ENCODE results near the gene FXYD1.
A peak's percentile ranks its signal among the peaks of the same experiment; 100 is the strongest.
"Not testable (repeated sequence)": the region's sequence is repeated elsewhere in the genome, so short reads cannot be mapped to it uniquely, and the experiment has no call there.

The FXYD1 gene

DNA sequence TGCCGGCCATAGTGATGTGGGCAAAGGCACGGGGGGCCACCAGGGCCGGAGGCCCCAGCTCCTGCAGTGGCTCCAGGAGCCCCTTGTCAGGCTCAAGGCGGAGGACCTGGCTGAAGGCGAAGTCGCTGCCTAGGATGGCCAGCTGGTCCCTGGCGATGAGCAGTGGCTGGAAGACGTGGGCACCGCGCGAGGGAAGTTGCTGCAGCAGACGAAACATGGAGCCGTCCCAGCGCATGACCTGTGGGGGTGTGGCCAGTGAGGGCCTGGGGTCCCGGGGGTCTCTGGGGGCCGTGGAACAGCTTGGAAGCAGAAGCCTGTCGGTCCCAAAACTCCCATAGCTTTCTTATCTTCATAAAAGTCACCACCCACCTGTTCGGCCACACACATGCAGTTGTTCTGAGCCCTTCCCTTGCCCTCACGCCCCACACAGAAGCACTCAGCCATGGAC is 13.3 kb upstream of the FXYD1 start:
- no peak for DNase-seq (ENCODE audit: low spot score)

GRCh38 chr19:35125749-35126623 is 12.6 kb upstream of the FXYD1 start:
- DNase-seq (ENCODE audit: low spot score), result no peak

DNA sequence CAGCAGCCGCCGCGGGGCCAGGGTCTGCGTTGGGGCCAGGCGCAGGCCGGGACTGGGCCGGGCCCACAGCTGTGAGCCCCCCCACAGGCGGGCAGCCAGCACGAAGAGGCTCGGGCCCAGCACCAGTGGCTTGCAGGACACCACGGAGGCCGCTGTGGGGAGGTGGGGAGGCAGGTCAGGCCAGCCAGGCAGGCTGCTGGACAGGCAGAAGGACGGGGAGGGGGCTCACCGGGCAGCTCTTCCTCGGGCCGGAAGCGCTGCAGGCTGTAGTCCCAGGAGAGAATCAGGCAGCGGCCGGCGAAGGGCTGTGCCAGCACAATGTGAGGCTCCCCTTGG is 12.0 kb upstream of the FXYD1 start:
- DNase-seq (ENCODE audit: low spot score), result no peak

GRCh38 chr19:35127871-35128270 is 10.8 kb upstream of the FXYD1 start:
- DNase-seq (ENCODE audit: low spot score), result no peak

- DNase-seq (ENCODE audit: low spot score), result no peak
Observed at GRCh38 chr19:35128398-35129057, 10.1 kb upstream of the FXYD1 start.

GRCh38 chr19:35129724-35130274 is 8.8 kb upstream of the FXYD1 start:
- DNase-seq (ENCODE audit: low spot score), result not testable (repeated sequence)

- DNase-seq (ENCODE audit: low spot score), result no peak
Observed at GRCh38 chr19:35130761-35131720, 7.6 kb upstream of the FXYD1 start.

GRCh38 chr19:35132254-35132653 is 6.4 kb upstream of the FXYD1 start:
- DNase-seq (ENCODE audit: low spot score), result no peak

- DNase-seq (ENCODE audit: low spot score), result no peak
Observed at GRCh38 chr19:35133826-35134225, 4.8 kb upstream of the FXYD1 start.

DNA sequence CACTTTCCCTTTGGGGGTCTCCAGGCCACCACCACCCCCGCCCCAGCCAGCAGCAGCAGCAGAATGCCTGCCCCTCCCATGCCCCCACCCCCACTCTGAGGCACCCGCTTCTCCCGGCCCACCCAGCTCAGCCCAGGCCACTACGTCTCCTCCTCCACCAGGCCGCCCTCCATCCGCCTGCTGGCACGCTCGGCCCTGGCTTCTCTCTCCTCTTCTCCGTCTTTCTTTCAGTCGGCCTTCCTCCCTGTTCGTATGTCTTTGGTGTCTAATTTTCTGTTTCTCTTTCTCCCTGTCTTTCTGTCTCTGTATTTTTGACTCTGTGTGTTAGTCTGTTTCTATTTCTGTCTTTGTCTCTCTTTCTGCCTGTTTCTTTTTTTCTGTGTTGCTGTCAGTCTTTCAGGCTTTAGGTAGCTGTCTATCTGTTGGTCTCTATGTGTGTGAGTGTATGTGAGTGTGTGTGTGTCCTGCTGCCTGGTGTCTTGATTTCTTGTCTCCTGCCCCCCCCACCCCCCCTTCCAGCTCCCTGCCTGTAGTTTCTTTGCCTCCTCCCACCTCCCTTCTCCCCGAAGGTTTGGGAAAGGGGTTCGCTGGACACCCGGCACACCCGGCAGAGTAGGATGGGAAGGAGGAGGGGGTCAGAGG is 3.9 kb upstream of the FXYD1 start, which contains the start of gene LGI4:
LGI4 (minus strand) TSS at position 459 of the 642 bp plus-strand sequence; CDS start at position 80, 379 bp downstream.
- no peak for DNase-seq (ENCODE audit: low spot score)

DNA sequence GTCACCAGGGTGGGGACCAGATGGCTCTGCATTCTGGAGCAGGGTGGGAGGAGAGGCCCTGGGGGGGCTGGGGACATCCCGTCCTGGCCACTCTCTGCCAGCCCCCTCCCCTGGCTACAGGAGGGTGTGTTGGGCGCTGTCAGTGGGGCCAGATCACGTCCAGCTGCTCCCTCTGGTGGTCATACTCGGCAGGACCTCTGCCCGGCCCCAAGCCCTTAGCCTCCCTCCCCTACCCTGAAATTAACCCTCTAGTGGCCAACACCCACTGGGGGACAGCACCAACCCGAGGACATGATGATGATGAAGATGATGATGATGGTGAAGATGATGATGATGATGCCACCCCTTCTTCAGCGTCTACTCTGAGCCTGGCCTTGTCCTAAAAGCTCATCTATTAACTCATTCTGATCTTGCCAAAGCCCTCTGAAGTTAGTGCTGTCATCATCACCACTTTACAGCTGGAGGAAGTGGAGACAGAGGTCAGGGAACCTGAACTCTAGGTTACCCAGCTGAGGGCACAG is 3.2 kb upstream of the FXYD1 start:
- DNase-seq (ENCODE audit: low spot score), result peak; percentile 99

GRCh38 chr19:35136231-35136630 is 2.4 kb upstream of the FXYD1 start:
- DNase-seq (ENCODE audit: low spot score), result no peak

DNA sequence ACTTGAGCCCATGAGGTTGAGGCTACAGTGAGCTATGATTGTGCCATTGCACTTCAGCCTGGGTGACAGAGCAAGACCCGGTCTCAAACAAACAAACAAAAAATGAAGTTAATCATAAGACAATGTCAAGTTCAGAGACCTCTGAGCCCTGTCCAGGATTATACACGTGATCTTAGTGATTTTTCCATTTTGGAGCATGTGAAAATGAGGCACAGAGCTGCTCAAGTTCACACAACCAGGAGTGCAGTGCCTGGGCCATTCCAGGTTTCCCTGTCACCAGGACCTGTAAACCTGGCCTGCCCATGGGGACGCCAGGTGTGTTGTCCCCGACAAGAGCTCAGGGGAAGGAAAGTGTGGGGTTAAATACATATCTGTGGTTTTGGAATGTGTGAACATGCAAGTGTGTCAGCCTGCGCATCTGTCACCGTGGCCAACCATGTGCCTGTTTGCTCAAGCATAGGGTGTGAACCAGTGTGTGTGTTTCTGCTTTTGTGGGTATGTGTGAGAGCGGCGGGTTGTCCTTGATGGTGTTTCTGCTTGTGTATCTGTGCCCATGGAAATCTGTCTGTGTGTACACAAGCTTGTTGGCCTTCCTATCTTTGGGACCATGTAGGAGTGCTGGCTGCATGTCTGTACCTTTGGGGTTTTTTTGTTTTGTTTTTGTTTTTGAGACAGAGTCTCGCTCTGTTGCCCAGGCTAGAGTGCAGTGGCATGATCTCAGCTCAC is 1.5 kb upstream of the FXYD1 start:
- no peak for DNase-seq (ENCODE audit: low spot score)

DNA sequence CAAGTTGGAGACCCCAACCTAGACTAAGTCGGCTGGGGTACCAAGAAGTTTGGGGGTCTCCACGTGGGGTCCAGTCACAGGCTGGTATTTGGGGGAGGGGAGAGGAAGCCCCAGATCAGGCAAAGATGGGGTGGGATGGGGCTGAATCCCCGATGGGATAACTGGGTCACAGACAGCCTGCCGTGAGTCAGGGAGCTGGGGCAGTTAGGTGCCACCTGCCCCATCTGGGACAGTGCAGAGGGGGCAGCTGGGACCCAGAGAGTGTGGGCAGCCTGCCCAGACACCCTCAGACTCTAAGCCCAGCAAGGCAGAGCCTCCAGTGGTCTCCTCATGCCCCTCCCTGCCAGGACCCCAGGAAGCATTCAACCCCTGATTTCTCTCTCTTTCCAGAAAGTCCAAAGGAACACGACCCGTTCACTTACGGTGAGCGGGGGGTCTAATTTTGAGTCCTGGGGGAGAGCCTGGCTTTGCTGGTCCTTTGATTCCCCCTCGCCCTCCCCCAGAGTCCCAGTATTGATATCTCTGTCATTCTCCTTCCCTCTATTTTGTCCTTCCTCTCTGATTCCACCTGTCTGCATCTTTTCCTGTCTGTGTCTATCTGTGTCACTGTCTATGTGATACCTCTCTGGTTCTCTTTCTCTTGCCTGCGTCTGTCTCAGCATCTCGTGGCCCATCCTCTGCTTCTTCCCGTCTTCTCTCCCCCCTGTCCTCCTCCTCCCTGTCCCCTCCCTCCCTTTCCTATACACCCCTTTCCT is 1.8 kb downstream of the FXYD1 start:
- no peak for DNase-seq (ENCODE audit: low spot score)

DNA sequence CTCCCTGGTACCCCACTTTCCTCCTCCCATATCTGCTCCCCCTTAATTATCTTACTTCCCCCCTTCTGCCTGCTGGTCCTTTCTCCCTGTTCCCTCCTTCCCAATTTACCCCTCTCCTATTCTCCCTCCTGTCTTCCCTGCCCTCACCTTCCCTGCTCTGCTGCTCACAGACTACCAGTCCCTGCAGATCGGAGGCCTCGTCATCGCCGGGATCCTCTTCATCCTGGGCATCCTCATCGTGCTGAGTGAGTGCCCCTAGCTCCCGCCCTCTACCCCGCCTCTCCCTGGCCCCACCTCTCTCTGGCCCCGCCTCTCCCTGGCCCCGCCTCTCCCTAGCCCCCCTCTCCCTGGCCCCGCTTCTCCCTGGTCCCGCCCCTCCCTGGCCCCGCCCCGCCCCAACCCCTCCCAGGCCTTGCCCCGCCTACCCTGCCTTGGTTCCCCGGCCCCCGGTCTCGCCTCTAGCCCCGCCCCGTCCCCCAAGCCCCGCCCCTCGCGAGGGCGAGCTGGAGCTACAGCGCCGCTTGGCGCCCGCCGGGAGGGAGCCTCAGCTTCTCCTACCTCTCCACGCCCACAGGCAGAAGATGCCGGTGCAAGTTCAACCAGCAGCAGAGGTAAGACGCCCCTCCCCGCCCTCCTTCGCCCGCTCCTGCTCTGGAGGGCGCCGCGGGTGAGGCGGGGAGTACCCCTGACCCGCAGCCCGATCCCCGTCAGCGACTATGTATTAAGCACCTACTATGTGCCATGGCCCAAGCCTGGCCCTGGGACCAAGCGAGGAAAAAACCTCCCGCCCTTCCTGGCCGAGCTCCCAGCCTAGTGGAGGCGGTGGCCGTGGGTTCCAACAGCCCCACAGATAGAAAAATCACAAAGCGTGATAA is 2.6 kb downstream of the FXYD1 start:
- DNase-seq (ENCODE audit: low spot score), result peak; percentile 97

DNA sequence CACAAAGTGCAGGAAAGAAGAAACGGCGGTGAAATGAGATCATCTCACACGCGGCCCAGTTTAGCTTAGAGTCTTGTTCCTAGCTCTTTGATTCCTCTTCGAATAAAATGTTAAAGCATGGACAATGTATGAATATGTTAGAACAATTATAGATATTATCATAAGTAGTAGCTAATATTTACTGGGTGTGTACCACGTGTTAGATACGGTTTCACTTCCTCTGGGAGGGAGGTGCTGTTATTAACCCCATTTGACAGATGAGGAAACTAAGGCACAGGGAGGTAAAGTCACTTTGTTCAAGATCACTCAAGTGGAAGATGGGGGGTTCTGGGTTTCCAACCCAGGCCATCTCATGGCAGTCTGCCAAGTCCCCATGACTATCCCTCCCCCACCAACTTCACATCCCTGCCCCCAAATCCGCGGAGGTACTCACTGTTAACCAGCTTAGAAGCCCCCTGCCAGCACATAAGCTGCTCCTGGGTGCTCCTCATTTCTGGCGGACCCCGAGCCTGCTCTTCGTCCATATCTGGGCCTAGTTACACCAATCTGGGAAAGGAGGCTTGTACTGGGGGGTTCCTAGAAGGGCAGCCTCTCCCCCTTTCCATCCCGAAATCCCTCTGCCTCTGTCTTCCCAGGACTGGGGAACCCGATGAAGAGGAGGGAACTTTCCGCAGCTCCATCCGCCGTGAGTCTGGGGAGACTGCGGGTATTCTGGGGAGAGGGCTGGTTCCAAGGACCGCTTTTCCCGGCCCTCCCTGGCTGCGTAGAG is 3.4 kb downstream of the FXYD1 start:
- DNase-seq (ENCODE audit: low spot score), result no peak

GRCh38 chr19:35142606-35143230 is 4.1 kb downstream of the FXYD1 start:
- DNase-seq (ENCODE audit: low spot score), result no peak
